HepG2 (cell line): ENCODE results near the gene PKP3. TPM values are rescaled to one million over a fixed set of nuclear protein-coding genes. Genes with fewer than 3 reads are reported as not detected.
A peak's percentile ranks its signal among the peaks of the same experiment; 100 is the strongest.

Source experiments
- ARID4A ChIP-seq: sonication (generic); formaldehyde crosslinking; IDR thresholded peaks from 2 replicates; pipeline ENCODE4 v1.5.0; 2020; ENCODE audit warnings: mild to moderate bottlenecking, missing genetic modification reagents, borderline replicate concordance
- CREB1 ChIP-seq, 2 experiments: fragments of 450-650 bp in 1 of 2; IDR thresholded peaks; 2 replicates each; pipeline ENCODE4 v1.6.1; 2016 to 2017; ENCODE audit warnings: control low read depth in 1 of 2, mild to moderate bottlenecking in 1 of 2, missing compliant biosample characterization in 1 of 2, missing genetic modification characterization in 1 of 2
- DMAP1 ChIP-seq: IDR thresholded peaks from 2 replicates; pipeline ENCODE4 v1.6.1; 2016
- DNMT1 ChIP-seq: sonication (generic); formaldehyde crosslinking; IDR thresholded peaks from 2 replicates; pipeline ENCODE4 v1.5.1; 2020; ENCODE audit warnings: mild to moderate bottlenecking, missing genetic modification reagents
- HMG20B ChIP-seq: conservative IDR thresholded peaks from 2 replicates; pipeline ENCODE4 v1.6.1; 2016; ENCODE audit warnings: missing genetic modification reagents, missing compliant biosample characterization
- HNF4G ChIP-seq, 2 experiments: sonication (generic) in 1 of 2; formaldehyde crosslinking in 1 of 2; IDR thresholded peaks; 2 replicates each; pipeline versions ENCODE4 v1.4.0 to v1.6.1; 2011 to 2020; ENCODE audit warnings: borderline replicate concordance in 2 of 2, low read depth in 2 of 2, mild to moderate bottlenecking in 2 of 2, low read length in 1 of 2, missing genetic modification reagents in 1 of 2, moderate library complexity in 1 of 2
- NR2F6 ChIP-seq, 2 experiments: IDR thresholded peaks; 2 replicates each; pipeline ENCODE4 v1.6.1; 2016; ENCODE audit warnings: antibody characterized with exemption in 1 of 2, mild to moderate bottlenecking in 1 of 2
- SAP130 ChIP-seq: IDR thresholded peaks from 2 replicates; pipeline ENCODE4 v1.6.1; 2016; ENCODE audit warnings: low read depth
- TBX2 ChIP-seq: sonication (generic); formaldehyde crosslinking; IDR thresholded peaks from 2 replicates; pipeline ENCODE4 v1.5.0; 2020; ENCODE audit warnings: missing genetic modification reagents, mild to moderate bottlenecking, borderline replicate concordance
- TSC22D2 ChIP-seq: sonication (generic); formaldehyde crosslinking; IDR thresholded peaks from 2 replicates; pipeline ENCODE4 v1.5.1; 2020; ENCODE audit warnings: missing genetic modification reagents, mild to moderate bottlenecking, borderline replicate concordance
- XRCC5 ChIP-seq: fragments of 200-400 bp; formaldehyde crosslinking; optimal IDR thresholded peaks from 2 replicates; pipeline ENCODE3; 2017; ENCODE audit warnings: mild to moderate bottlenecking, low read length
- ZEB1 ChIP-seq: IDR thresholded peaks from 2 replicates; pipeline ENCODE4 v1.6.1; 2012; ENCODE audit warnings: mild to moderate bottlenecking, low read depth, inconsistent platforms; ENCODE audit not compliant: insufficient replicate concordance
- ZGPAT ChIP-seq: IDR thresholded peaks from 2 replicates; pipeline ENCODE4 v1.6.1; 2016; ENCODE audit warnings: mild to moderate bottlenecking
- ZNF24 ChIP-seq: fragments of 450-650 bp; IDR thresholded peaks from 2 replicates; pipeline ENCODE4 v1.6.1; 2017; ENCODE audit warnings: antibody characterized with exemption, mild to moderate bottlenecking
- ZNF296 ChIP-seq: sonication (generic); formaldehyde crosslinking; conservative IDR thresholded peaks from 2 replicates; pipeline ENCODE4 v1.5.0; 2020; ENCODE audit warnings: mild to moderate bottlenecking, missing genetic modification reagents
- ZNF468 ChIP-seq: sonication (generic); formaldehyde crosslinking; IDR thresholded peaks from 2 replicates; pipeline ENCODE4 v1.8.0; 2022; ENCODE audit warnings: mild to moderate bottlenecking, moderate library complexity, missing genetic modification reagents
- ZNF510 ChIP-seq: sonication (generic); formaldehyde crosslinking; IDR thresholded peaks from 2 replicates; pipeline ENCODE4 v1.4.0; 2020; ENCODE audit warnings: low read depth, mild to moderate bottlenecking, missing genetic modification reagents
- ZNF530 ChIP-seq: sonication (generic); formaldehyde crosslinking; IDR thresholded peaks from 2 replicates; pipeline ENCODE4 v1.5.0; 2020; ENCODE audit warnings: low read depth, mild to moderate bottlenecking, missing genetic modification reagents
- ZNF7 ChIP-seq: IDR thresholded peaks from 2 replicates; pipeline ENCODE4 v1.6.1; 2016; ENCODE audit warnings: missing biosample characterization, missing genetic modification reagents
- ZNF737 ChIP-seq: sonication (generic); formaldehyde crosslinking; IDR thresholded peaks from 2 replicates; pipeline ENCODE4 v1.5.0; 2020; ENCODE audit warnings: missing genetic modification reagents, mild to moderate bottlenecking, borderline replicate concordance
- ZNF746 ChIP-seq: sonication (generic); formaldehyde crosslinking; IDR thresholded peaks from 2 replicates; pipeline ENCODE4 v1.8.0; 2022; ENCODE audit warnings: mild to moderate bottlenecking, missing genetic modification reagents
- ZNF788 ChIP-seq: sonication (generic); formaldehyde crosslinking; IDR thresholded peaks from 2 replicates; pipeline ENCODE4 v1.5.0; 2020; ENCODE audit warnings: mild to moderate bottlenecking, missing genetic modification reagents, borderline replicate concordance
- ZNF83 ChIP-seq: sonication (generic); formaldehyde crosslinking; IDR thresholded peaks from 2 replicates; pipeline ENCODE4 v1.4.0; 2020; ENCODE audit warnings: missing genetic modification reagents, mild to moderate bottlenecking, borderline replicate concordance
- ZSCAN22 ChIP-seq: sonication (generic); formaldehyde crosslinking; IDR thresholded peaks from 2 replicates; pipeline ENCODE4 v1.4.0; 2020; ENCODE audit warnings: mild to moderate bottlenecking, missing genetic modification reagents
- polyA plus RNA-seq, 8 experiments: library from polyadenylated mRNA; depleted of rRNA in 3 of 8; stranded (reverse) in 7 of 8; unstranded in 1 of 8; fragments of >200 nt; fragmentation: Illumina TruSeq in 4 of 8; extraction: Trizol in 4 of 8; gene quantifications; 2 replicates each; pipeline versions ENCODE4 v1.2.1 to v1.2.3, GENCODE V29; 2011 to 2016; ENCODE audit warnings: low read depth in 4 of 8, missing spikeins in 1 of 8, mixed read lengths in 1 of 8; ENCODE audit not compliant: insufficient read depth in 1 of 8
- total RNA-seq, 5 experiments: library from RNA; depleted of rRNA; stranded (reverse); fragments of >200 nt; fragmentation: Illumina TruSeq; extraction: Trizol; gene quantifications; 2 replicates each; pipeline ENCODE4 v1.2.3, GENCODE V29; 2016; ENCODE audit warnings: low read depth in 1 of 5

PKP3 gene
- total and polyA plus RNA-seq, 2 of the 13 experiments (the other 11 are each of a cell fraction or from before 2014, with no cell fraction given), result 18.0 to 28.7 TPM

- TF ChIP-seq ZNF530 (CRISPR knock-in tag) (no peak), DMAP1 (CRISPR knock-in tag) (0 out of 2 replicates have a peak, but pooled peaks have one; percentile 31), ZNF83 (no peak), ZNF24 (no peak), ZEB1 (peak; percentile 63), HNF4G (IDR thresholded peaks at IDR 0.05; ENCODE audit: borderline replicate concordance, low read depth, low read length) (peak; percentile 76), HNF4G (CRISPR knock-in tag; IDR thresholded peaks at IDR 0.05; ENCODE audit: borderline replicate concordance, low read depth) (peak; percentile 72; the same call in 1 of the 2 replicates), ZNF468 (CRISPR knock-in tag) (no peak), ZNF7 (CRISPR knock-in tag) (no peak), SAP130 (peak; percentile 78), ZNF510 (CRISPR knock-in tag) (no peak), ZNF788 (CRISPR knock-in tag) (peak; percentile 79; the same call in 1 of the 2 replicates), ARID4A (CRISPR knock-in tag) (peak; percentile 42; the same call in 1 of the 2 replicates), TBX2 (CRISPR knock-in tag) (peak; percentile 43; the same call in 1 of the 2 replicates), HMG20B (CRISPR knock-in tag) (no peak), ZNF746 (CRISPR knock-in tag) (peak; percentile 95; the same call in 1 of the 2 replicates), DNMT1 (no peak), ZGPAT (CRISPR knock-in tag) (0 out of 2 replicates have a peak, but pooled peaks have one; percentile 39), XRCC5 (peak; percentile 67), NR2F6 (IDR thresholded peaks at IDR 0.05) (peak; percentile 49; the same call in 1 of the 2 replicates), NR2F6 (CRISPR knock-in tag; IDR thresholded peaks at IDR 0.05) (no peak; the same call in 1 of the 2 replicates), ZSCAN22 (CRISPR knock-in tag) (0 out of 2 replicates have a peak, but pooled peaks have one; percentile 38), ZNF296 (0 out of 2 replicates have a peak, but pooled peaks have one; percentile 61), CREB1 (IDR thresholded peaks at IDR 0.05) (no peak), CREB1 (CRISPR knock-in tag; IDR thresholded peaks at IDR 0.05) (no peak), ZNF737 (CRISPR knock-in tag) (no peak), TSC22D2 (CRISPR knock-in tag) (no peak)
These were observed 20.1 kb upstream of the PKP3 start (continued) for GRCh38 chr11:373716-374551.
